ENCODE measurements around the gene PTGFRN.

Gene PTGFRN

DNA sequence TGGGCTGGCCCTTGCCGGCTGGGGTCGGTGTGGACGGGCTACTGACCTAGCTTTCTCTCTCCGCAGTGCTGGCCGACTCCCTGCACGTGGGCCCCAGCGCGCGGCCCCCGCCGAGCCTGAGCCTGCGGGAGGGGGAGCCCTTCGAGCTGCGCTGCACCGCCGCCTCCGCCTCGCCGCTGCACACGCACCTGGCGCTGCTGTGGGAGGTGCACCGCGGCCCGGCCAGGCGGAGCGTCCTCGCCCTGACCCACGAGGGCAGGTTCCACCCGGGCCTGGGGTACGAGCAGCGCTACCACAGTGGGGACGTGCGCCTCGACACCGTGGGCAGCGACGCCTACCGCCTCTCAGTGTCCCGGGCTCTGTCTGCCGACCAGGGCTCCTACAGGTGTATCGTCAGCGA lies 34.9 kb downstream of the PTGFRN start:
- no peak for DNase-seq

DNA sequence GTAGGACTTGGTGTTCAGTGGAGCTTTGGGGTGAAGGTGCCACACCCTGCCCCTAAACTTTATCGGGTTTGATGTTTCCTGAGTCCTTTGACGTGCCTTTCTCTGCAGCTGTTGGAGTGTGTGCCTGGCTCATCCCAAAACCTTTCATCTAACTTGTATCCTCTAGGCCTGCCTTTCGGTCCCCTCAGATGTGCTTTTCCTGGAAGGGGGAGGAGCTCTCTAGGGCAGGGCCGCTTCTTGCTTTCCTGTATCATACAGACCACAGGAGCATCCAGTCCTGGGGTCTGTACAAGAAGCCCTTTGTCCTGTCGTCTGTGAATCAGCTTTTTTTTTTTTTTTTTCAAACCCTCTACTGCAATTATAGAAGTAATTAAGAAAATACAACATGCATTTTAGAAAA lies 35.7 kb downstream of the PTGFRN start:
- DNase-seq: no peak

DNA sequence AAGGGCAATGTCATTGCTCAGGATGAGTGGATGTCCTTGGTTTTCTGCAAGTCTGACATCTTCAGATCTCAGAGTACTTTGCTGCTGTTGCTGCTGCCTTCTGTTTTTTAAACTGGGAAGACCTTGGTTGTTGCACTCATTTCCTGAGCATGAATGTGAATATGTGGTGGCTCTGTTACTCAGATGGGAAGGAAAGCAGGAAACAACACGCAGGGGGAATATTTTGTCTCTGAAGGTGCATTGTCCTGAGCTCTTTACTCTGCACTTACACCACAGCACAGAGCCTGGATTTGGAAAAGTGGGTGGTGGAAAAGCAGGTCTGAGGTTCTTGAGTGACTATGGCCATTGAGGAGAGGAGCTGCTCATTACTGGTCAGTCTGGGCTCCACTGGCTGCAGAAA lies 36.3 kb downstream of the PTGFRN start:
- DNase-seq: no peak

GRCh38 chr1:116947092-116947860 lies 37.6 kb downstream of the PTGFRN start:
- DNase-seq: no peak

DNA sequence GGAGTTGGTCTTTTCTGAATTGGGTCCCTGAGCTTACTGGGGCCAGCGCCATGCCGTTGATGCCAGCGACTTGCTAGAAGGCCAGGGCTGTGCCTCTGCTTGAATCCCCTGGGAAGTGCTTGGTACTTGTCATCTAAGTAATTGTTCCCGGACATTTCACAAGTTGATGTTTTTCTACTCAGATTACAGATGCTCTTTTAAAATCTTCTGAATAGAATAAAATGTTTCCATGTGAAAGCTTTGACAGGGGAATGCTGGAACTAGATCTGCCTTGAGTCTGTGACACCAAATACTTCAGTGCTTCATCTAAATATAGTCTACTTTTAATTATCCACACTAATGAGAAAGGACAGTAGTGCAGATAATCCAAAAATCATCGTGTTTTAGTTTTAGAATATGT lies 38.3 kb downstream of the PTGFRN start:
- DNase-seq: no peak

GRCh38 chr1:116948642-116949041 lies 38.9 kb downstream of the PTGFRN start:
- no peak for DNase-seq

DNA sequence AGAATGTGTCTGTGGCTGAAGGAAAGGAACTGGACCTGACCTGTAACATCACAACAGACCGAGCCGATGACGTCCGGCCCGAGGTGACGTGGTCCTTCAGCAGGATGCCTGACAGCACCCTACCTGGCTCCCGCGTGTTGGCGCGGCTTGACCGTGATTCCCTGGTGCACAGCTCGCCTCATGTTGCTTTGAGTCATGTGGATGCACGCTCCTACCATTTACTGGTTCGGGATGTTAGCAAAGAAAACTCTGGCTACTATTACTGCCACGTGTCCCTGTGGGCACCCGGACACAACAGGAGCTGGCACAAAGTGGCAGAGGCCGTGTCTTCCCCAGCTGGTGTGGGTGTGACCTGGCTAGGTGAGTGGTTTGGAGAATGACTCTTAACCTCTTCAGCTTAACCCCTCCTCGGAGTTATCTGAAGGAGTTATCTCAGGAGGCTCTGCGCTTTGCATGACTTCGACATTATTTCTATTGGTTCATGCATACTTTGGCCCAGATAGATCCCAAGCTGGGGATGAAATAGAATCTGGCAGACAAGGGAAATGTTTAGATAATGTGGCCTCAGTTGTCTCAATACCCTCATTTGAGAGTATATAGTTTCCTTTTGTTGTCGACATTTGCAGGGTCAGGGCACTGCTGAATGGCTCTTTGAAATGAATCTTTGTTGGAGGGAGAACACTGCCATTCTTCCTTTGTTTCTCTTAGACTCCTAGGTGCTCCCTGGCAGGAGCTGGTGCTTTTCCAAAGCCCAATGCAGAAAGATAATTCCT lies 39.7 kb downstream of the PTGFRN start:
- no peak for DNase-seq

DNA sequence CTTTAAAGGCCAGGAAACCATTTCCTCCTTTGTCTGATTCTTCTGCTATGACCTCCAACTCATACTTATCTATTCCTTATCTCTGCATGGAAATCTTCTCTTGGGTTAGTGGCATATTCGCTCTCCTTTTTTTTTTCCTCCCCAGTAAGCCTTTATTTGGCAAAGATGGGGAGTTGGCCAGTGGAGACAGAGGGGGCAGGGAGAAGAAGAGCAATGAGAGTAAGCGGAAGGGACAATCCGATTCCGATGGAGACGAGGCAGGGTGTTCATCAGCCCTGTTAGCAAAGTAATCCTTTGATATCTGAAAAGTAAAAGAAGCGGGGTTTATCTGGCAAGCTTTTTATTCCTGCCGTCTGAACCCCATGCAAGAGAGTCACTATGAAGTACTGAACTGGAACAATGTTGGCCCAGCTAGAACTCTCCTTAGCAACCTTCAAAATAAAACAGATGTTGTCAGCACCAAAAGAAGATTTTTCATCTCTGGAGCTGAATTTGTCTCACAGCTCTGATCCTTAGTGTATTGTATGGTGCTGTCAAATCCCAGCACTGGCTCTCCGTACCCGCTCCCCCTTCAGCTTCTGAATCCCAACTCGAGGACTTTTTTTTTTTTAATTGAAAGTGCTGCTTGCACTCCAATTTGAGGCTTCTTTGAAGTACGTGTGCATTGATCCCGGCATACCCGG lies 40.9 kb downstream of the PTGFRN start:
- DNase-seq: no peak

- DNase-seq: no peak
Measured at GRCh38 chr1:116951200-116951935, 41.7 kb downstream of the PTGFRN start.

DNA sequence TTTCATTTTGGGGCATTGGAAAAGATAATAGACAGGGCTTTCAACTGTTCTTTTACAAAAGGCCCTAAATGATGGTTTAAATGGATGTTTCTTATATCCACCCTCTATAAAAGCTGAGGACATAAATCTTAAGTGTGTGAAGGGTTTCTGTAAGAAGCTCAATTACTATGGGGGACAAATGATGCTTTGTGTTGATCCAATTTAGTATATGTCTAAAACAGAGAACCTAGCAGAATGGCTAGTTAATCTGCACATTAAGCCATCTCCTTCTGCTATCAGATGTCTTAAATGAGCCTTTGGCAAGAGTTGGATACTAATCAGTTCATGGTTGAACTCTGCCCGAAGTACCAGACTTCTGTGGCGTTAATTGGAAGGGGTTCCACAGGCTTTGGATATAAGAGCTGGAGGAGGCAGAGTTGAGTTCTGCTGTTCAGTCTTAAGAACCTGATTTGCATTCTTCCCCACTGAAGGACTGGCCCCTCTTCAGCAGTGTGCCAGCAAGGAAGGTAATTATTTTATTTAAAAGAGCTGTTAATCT lies 43.1 kb downstream of the PTGFRN start:
- no peak for DNase-seq

DNA sequence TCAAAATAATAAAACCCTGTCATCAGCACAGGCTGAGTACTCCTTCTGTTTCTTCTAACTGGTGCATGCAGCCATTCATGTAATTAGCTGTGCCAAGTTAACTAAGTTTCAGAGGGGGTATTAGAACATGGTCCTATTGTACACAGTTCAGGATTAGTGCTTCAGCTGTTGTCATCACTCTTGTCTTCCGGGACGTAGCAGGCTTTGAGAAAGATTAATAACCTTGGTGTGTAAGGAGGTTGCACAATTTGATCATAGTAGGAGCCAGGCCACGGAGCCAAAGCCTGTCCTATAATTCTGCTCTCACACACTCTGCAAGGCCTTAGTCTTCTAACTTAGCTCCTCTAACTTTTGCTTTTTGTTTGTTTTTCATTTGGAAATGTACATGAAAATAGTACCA lies 44.7 kb downstream of the PTGFRN start:
- DNase-seq: no peak

- no peak for DNase-seq
Measured at GRCh38 chr1:116956378-116956777, 46.7 kb downstream of the PTGFRN start.

DNA sequence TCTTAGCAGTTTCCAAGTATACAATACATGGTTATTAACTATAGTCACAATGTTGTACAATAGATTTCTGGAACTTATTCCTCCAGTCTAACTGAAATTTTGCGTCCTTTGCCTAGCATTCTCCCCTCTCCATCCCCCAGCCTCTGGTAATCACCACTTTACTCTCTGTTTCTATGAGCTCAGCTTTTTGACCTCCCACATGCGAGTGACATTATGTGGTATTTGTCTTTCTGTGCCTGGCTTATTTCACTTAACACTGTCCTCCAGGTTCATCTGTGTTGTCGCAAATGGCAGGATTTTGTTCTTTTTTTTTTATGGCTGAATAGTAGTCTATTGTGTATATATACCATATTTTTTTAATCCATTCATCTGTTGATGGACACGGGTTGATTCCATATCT lies 47.9 kb downstream of the PTGFRN start:
- no peak for DNase-seq

DNA sequence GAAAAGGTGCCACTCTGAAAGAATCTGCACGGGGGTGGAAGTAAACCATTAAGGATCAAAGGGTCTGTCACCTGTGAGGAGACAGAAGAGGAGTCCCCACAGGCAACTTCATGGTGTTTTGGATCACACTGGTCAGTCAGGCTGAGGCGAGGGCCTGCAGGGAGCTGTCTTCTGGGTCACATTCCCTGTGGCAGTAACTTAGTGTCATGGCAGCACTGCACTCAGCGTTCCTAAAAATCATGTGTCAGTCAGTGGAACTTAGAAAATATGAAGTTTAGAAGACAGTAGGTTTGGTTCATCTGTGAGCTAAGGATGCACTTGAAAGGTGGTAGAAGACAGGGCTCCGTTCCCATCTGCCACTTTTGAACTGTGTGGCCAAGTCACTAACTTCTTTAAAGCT lies 48.4 kb downstream of the PTGFRN start:
- DNase-seq: no peak

DNA sequence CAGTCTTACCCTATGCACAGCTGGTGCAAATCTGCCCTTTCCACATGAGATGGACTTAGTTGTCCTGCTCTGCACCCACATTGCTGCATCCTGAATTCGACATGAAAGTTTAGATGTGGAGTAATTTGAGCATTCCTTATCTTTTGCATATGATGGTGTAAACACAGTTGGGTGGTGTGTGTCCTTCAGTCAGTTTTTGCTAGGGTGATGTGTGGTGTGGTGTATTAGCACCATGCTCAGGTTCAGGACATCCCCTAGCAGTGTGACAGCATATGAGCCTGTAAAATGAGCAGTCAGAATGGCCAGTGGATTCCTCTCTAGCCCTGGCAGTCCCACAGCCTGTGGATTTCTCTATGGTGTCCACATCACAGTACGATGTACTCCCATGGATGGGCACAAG lies 49.3 kb downstream of the PTGFRN start:
- DNase-seq: no peak

GRCh38 chr1:116961606-116962005 lies 51.9 kb downstream of the PTGFRN start:
- no peak for DNase-seq

- DNase-seq: no peak
Measured at GRCh38 chr1:116962987-116963639, 53.4 kb downstream of the PTGFRN start.

- DNase-seq: no peak
Measured at GRCh38 chr1:116966791-116967190, 57.1 kb downstream of the PTGFRN start.

GRCh38 chr1:116968724-116969123 lies 59.0 kb downstream of the PTGFRN start:
- DNase-seq: no peak

DNA sequence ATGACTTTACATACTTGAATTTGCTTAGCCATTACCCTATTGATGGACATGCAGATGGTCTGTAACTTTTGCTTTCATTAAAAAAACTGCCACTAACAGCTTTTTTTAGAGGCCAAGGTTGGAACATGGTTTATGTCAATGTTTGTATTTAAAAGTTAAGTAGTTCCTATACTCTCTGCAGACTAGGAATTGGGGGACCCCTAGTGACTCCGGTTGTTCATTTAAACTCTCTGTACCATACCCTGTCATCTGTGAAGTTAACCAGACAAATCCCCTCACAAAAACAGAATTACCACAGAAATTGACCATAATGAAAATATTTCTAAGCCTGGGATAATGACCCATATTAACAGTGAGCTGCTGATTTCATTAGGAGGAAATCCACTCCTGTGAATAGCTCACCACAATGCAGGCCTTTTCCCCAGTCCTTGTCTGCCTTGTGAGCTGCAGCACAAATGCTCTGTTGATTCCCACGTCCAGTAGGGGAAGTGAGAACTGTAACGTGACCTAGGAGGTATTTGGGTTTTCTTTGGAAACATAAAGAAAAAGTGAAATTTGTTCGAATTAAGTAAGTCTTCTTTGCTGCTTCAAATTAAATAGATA lies 61.6 kb downstream of the PTGFRN start:
- DNase-seq: no peak

DNA sequence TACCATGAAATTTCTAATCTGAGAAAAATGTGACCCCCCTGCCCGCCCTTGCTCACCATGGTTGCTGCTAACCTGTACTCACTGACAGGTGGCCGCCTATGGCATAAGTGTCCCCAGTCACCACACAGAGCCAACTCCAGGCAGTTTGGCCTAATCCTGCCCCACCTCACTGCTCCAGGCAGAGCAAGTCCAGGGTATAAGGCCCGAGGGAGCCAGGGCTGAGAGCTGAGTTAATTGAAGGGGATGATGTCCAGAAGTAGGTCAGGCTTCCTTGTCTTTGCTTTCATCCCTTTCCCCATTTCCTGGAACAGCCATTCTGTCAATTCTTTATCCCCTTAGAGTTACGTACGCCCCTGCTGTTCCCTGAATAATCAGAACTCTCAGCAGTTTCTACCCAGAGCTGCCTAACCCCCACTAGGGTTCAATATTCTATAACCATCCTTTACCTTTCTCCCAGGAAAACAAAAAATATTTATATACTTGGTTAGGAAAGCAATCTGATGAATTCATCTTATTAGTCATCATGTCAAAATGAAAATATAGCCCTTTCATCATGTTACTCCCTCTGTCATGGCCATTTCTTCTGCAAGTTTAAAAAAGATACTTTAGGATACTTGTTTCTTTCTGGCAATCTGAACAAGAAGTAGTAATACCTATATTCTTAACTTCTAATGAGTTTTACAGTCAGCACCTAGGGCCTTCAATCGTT lies 62.4 kb downstream of the PTGFRN start:
- no peak for DNase-seq
